HepG2 (cell line): Measurements from ENCODE around the gene CATSPER2. TPM values are rescaled to one million over a fixed set of nuclear protein-coding genes. Genes with fewer than 3 reads are reported as not detected.
"Not testable (repeated sequence)": the region's sequence is repeated elsewhere in the genome, so short reads cannot be mapped to it uniquely, and the experiment has no call there.

Source experiments
- ATAC-seq: fragments of 200-7000 bp; cut with Tn5 transposase; 3 replicates; pipeline ENCODE4 v1.9.1; 2020; ENCODE audit warnings: mild to moderate bottlenecking, moderate library complexity
- BruUV-seq: library from RNA; stranded (reverse); fragments of 400-500 nt; replicated peaks from 2 replicates; lab custom pipeline; 2021; lab: Mats Ljungman, UMichigan
- CTCF ChIA-PET: fragments of 300-600 bp; formaldehyde crosslinking; extraction: SDS; loops from one replicate; lab custom pipeline; 2021; ENCODE audit warnings: low total read pairs, inconsistent platforms, low intra/inter-chr PET ratio; lab: Yijun Ruan, JAX
- POLR2A ChIA-PET: fragments of 350-600 bp; sonication (Branson Sonifier 250); formaldehyde crosslinking; loops from one replicate; lab custom pipeline; 2020; ENCODE audit warnings: antibody characterized with exemption, inconsistent platforms; lab: Yijun Ruan, JAX
- DNase-seq: peaks from one replicate; pipeline ENCODE4 v3.0.0-alpha.2; 2015; ENCODE audit warnings: low spot score
- FAIRE-seq: peaks from 3 replicates; lab custom pipeline; 2011; peaks lifted over from hg19 to GRCh38; lab: Jason Lieb, UNC
- H2AFZ ChIP-seq: one replicate; pipeline ENCODE4 v1.6.1; 2011; ENCODE audit warnings: low read length, inconsistent platforms
- H3K27ac ChIP-seq: fragments of 300-600 bp; 3 replicates; pipeline ENCODE4 v1.8.0; 2011; ENCODE audit warnings: mixed run types, mild to moderate bottlenecking, mixed read lengths, low read length, inconsistent platforms; ENCODE audit not compliant: insufficient read depth; ENCODE audit errors: extremely low read length
- H3K27me3 ChIP-seq, 2 experiments: fragments of 200-600 bp in 1 of 2; 2 replicates in 1 of 2; 3 replicates in 1 of 2; pipeline versions ENCODE4 v1.6.0 to v1.8.0; 2011; ENCODE audit warnings: low read length in 2 of 2, mild to moderate bottlenecking in 2 of 2, moderate library complexity in 2 of 2, inconsistent platforms in 1 of 2; ENCODE audit not compliant: insufficient read depth in 2 of 2, control insufficient read depth in 1 of 2
- H3K36me3 ChIP-seq, 2 experiments: fragments of 200-600 bp in 1 of 2; replicated peaks in 1 of 2; 2 replicates in 1 of 2; 3 replicates in 1 of 2; pipeline versions ENCODE4 v1.5.1 to v1.8.0; 2011; ENCODE audit warnings: low read length in 2 of 2, inconsistent platforms in 1 of 2; ENCODE audit not compliant: insufficient read depth in 2 of 2, control insufficient read depth in 1 of 2
- H3K4me1 ChIP-seq: 2 replicates; pipeline ENCODE4 v1.5.1; 2012; ENCODE audit warnings: low read length, inconsistent platforms; ENCODE audit not compliant: insufficient read depth
- H3K4me2 ChIP-seq: 2 replicates; pipeline ENCODE4 v1.6.0; 2011; ENCODE audit warnings: low read depth, low read length, inconsistent platforms
- H3K4me3 ChIP-seq, 3 experiments: fragments of 200-600 bp in 1 of 3; sonication (generic), shearing (Covaris generic) in 1 of 3; replicated peaks in 1 of 3; 2 replicates each; pipeline ENCODE4 v1.5.1; 2011 to 2016; ENCODE audit warnings: low read length in 3 of 3, inconsistent platforms in 2 of 3, low read depth in 2 of 3, mild to moderate bottlenecking in 2 of 3, control low read depth in 1 of 3, mixed read lengths in 1 of 3; ENCODE audit not compliant: insufficient read depth in 1 of 3
- H3K79me2 ChIP-seq: one replicate; pipeline ENCODE4 v1.6.1; 2011; ENCODE audit warnings: low read length, inconsistent platforms; ENCODE audit not compliant: insufficient read depth
- H3K9ac ChIP-seq: 2 replicates; pipeline ENCODE4 v1.6.0; 2011; ENCODE audit warnings: mild to moderate bottlenecking, low read depth, low read length, inconsistent platforms; ENCODE audit not compliant: insufficient read depth
- H3K9me3 ChIP-seq: 2 replicates; pipeline ENCODE4 v1.5.1; 2012; ENCODE audit warnings: mild to moderate bottlenecking, low read length
- H4K20me1 ChIP-seq: 2 replicates; pipeline ENCODE4 v1.6.0; 2011; ENCODE audit warnings: inconsistent platforms, mild to moderate bottlenecking, low read length, moderate library complexity; ENCODE audit not compliant: insufficient read depth
- SALL2 ChIP-seq: sonication (generic); formaldehyde crosslinking; IDR thresholded peaks from 2 replicates; pipeline ENCODE4 v1.8.1; 2023; ENCODE audit warnings: mild to moderate bottlenecking, missing genetic modification reagents, inconsistent platforms
- ZNF619 ChIP-seq: sonication (generic); formaldehyde crosslinking; IDR thresholded peaks from 2 replicates; pipeline ENCODE4 v1.4.0; 2020; ENCODE audit warnings: mild to moderate bottlenecking, missing genetic modification reagents
- WGBS: methylation state at CpG from one replicate; pipeline ENCODE4 v1.1.6; 2017; ENCODE audit warnings: low lambda C conversion rate; 5-methylcytosine and 5-hydroxymethylcytosine counted together
- in situ Hi-C: cut with HindIII; loops from 2 replicates; pipeline ENCODE4 v1.10.0; 2017; ENCODE audit warnings: low pct_unique_long_range_greater_than_20kb; ENCODE audit not compliant: extremely low pct_ligation_motif_present
- intact Hi-C: fragments of 100-400 bp; cut with micrococcal nuclease; formaldehyde crosslinking; loops from one replicate; pipeline ENCODE4 v1.10.0; 2022; ENCODE audit not compliant: unreplicated experiment
- polyA plus RNA-seq, 8 experiments: library from polyadenylated mRNA; depleted of rRNA in 3 of 8; stranded (reverse) in 7 of 8; unstranded in 1 of 8; fragments of >200 nt; fragmentation: Illumina TruSeq in 4 of 8; extraction: Trizol in 4 of 8; gene quantifications; 2 replicates each; pipeline versions ENCODE4 v1.2.1 to v1.2.3, GENCODE V29; 2011 to 2016; ENCODE audit warnings: low read depth in 4 of 8, missing spikeins in 1 of 8, mixed read lengths in 1 of 8; ENCODE audit not compliant: insufficient read depth in 1 of 8
- total RNA-seq, 5 experiments: library from RNA; depleted of rRNA; stranded (reverse); fragments of >200 nt; fragmentation: Illumina TruSeq; extraction: Trizol; gene quantifications; 2 replicates each; pipeline ENCODE4 v1.2.3, GENCODE V29; 2016; ENCODE audit warnings: low read depth in 1 of 5

Gene CATSPER2
- total and polyA plus RNA-seq, 2 of the 13 experiments (the other 11 are each of a cell fraction or from before 2014, with no cell fraction given) = 0.28 to 0.66 TPM

DNA sequence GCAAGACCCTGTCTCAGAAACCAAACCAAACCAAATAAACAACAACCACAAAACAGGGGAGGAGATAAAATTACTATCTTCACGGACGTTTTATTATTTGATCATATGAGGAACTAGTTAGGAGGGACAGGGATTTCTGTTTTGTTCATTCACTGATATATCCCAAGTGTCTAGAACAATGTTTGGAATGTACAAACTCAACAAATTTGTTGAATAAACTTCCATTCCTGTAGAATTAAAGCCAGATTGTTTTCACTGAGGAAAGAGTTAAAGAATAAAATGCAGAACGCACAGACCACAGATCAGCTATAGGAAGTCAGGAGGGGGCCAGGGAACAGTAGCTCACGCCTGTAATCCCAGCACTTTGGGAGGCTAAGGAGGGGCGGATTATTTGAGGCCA, 23.5 kb downstream of the CATSPER2 start (continued):
- TF ChIP-seq ZNF619 (CRISPR knock-in tag) (no peak), SALL2 (CRISPR knock-in tag) (no peak)

- WGBS = 3% methylated on average over 5 of the region's 7 CpGs
- H2AFZ ChIP-seq, H3K79me2 ChIP-seq, CTCF ChIA-PET, H3K27me3 ChIP-seq, H3K4me3 ChIP-seq, H3K36me3 ChIP-seq, in situ Hi-C loops, H3K27ac ChIP-seq, DNase-seq, intact Hi-C loops, H3K4me1 ChIP-seq, H3K9ac ChIP-seq, H3K4me2 ChIP-seq, BruUV-seq, H4K20me1 ChIP-seq, H3K9me3 ChIP-seq, POLR2A ChIA-PET: not testable (repeated sequence)
- FAIRE-seq (peak; percentile 51), ATAC-seq (peak; percentile 77)
Observed at GRCh38 chr15:43622068-43622799, 26.4 kb downstream of the CATSPER2 start.

- H3K79me2 ChIP-seq, BruUV-seq, DNase-seq, H3K27ac ChIP-seq, H3K36me3 ChIP-seq, H3K27me3 ChIP-seq, intact Hi-C loops, H3K9me3 ChIP-seq, FAIRE-seq, POLR2A ChIA-PET, in situ Hi-C loops, H3K4me2 ChIP-seq, H2AFZ ChIP-seq, ATAC-seq, H3K4me1 ChIP-seq, CTCF ChIA-PET, H3K4me3 ChIP-seq, H3K9ac ChIP-seq, H4K20me1 ChIP-seq: not testable (repeated sequence)
- no CpG with 5 or more reads among the region's 2 CpGs for WGBS
Observed at GRCh38 chr15:43618700-43619099, 29.9 kb downstream of the CATSPER2 start, which contains the start of gene STRC. STRC (minus strand) TSS chr15:43618800; CDS start chr15:43618722, 78 bp downstream.

DNA sequence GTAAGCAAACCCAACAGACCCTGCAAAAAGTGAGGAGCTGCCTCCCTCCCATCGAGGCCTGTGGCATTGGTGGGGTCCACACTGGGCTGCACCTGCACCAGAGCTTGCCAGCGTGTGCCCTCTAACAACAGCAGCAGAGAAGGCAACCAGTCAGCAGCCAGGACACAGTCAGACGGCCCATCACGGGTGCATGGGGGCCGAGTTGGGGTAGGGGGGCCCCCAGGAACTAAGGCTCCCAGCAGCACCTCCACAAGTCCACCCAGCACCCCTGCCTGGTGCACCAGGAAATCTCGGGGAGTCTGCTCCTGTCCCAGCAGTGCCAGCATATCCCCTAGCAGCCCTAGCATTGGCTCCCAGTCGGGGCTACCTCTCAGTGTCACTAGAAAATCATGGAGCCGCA, 30.9 kb downstream of the CATSPER2 start:
- H3K4me1 ChIP-seq, H3K79me2 ChIP-seq, DNase-seq, H3K36me3 ChIP-seq, H3K27ac ChIP-seq, H3K9me3 ChIP-seq, in situ Hi-C loops, H2AFZ ChIP-seq, FAIRE-seq, CTCF ChIA-PET, H3K27me3 ChIP-seq, H3K4me2 ChIP-seq, POLR2A ChIA-PET, H3K4me3 ChIP-seq, H3K9ac ChIP-seq, H4K20me1 ChIP-seq, intact Hi-C loops, ATAC-seq, BruUV-seq: not testable (repeated sequence)
- no CpG with 5 or more reads among the region's 8 CpGs for WGBS

DNA sequence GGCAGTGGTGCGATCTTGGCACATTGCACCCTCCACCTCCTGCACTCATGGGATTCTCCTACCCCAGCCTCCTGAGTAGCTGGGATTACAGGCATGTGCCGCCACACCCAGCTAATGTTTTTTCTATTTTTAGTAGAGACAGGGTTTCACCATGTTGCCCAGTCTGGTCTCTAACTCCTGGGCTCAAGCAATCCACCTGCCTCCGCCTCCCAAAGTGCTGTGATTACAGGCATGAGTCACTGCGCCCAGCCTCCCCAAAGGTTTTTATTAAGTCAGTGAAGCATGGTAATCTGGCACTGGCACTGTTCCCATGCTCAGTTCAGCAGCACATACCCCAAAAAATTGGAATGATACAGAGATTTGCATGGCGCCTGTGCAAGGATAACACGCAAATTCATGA, 46.4 kb downstream of the CATSPER2 start:
- POLR2A ChIA-PET = not testable (repeated sequence)

More for the DNA sequence above, 46.4 kb downstream of the CATSPER2 start:
- FAIRE-seq, H2AFZ ChIP-seq, DNase-seq, H3K36me3 ChIP-seq, CTCF ChIA-PET, in situ Hi-C loops, H3K9me3 ChIP-seq, ATAC-seq, H3K27ac ChIP-seq, H3K9ac ChIP-seq, H4K20me1 ChIP-seq, H3K4me2 ChIP-seq, H3K27me3 ChIP-seq, H3K4me3 ChIP-seq, H3K4me1 ChIP-seq, BruUV-seq, H3K79me2 ChIP-seq, intact Hi-C loops: not testable (repeated sequence)
- 55% methylated on average over 6 of the region's 6 CpGs for WGBS
